GM18519 (cell line): Measurements from ENCODE around the gene HOXA6.

ENCODE experiments used
- ATAC-seq: cut with Tn5 transposase; IDR thresholded peaks from one replicate; pipeline ENCODE4 v1.9.1; 2021; ENCODE audit warnings: mild to moderate bottlenecking, moderate library complexity; ENCODE audit not compliant: unreplicated experiment, low FRiP score

The HOXA6 gene

GRCh38 chr7:27112955-27113949 is 34.3 kb downstream of the HOXA6 start:
- no peak for ATAC-seq

- ATAC-seq, result no peak
These were observed 35.2 kb downstream of the HOXA6 start for GRCh38 chr7:27112361-27112760.

GRCh38 chr7:27111751-27112277 is 35.8 kb downstream of the HOXA6 start:
- ATAC-seq, result no peak

- no peak for ATAC-seq
These were observed 36.4 kb downstream of the HOXA6 start for GRCh38 chr7:27111042-27111750.

- no peak for ATAC-seq
These were observed 37.2 kb downstream of the HOXA6 start for GRCh38 chr7:27110186-27111031.

GRCh38 chr7:27109466-27110185 is 37.9 kb downstream of the HOXA6 start:
- no peak for ATAC-seq

GRCh38 chr7:27108390-27109127 is 39.0 kb downstream of the HOXA6 start:
- no peak for ATAC-seq

- ATAC-seq, result no peak
These were observed 39.9 kb downstream of the HOXA6 start for GRCh38 chr7:27107391-27108381.

- ATAC-seq, result no peak
These were observed 40.7 kb downstream of the HOXA6 start for GRCh38 chr7:27106901-27107240.

- no peak for ATAC-seq
These were observed 41.2 kb downstream of the HOXA6 start for GRCh38 chr7:27106181-27106900.

- no peak for ATAC-seq
These were observed 42.1 kb downstream of the HOXA6 start for GRCh38 chr7:27105301-27106031.

GRCh38 chr7:27104341-27105058 is 43.1 kb downstream of the HOXA6 start:
- no peak for ATAC-seq

- no peak for ATAC-seq
These were observed 43.9 kb downstream of the HOXA6 start for GRCh38 chr7:27103489-27104226.

- no peak for ATAC-seq
These were observed 44.8 kb downstream of the HOXA6 start, which contains the start of gene HOXA2 for GRCh38 chr7:27102581-27103442. Gene HOXA2 (minus strand): TSS chr7:27102683. CDS start chr7:27102500, 183 bp downstream.
